Omental fat pad (tissue), 4 donors: ENCODE measurements around the gene EFCAB12. TPM values are rescaled to one million over a fixed set of nuclear protein-coding genes. Genes with fewer than 3 reads are reported as not detected.

Experiments used
- ATAC-seq: fragments of 150-250 bp; one replicate; pipeline ENCODE4 v1.9.1; 2016; ENCODE audit warnings: mild to moderate bottlenecking, moderate library complexity; ENCODE audit not compliant: low FRiP score
- DNase-seq: peaks from one replicate; pipeline ENCODE4 v3.0.0-alpha.2; 2019; ENCODE audit warnings: low spot score
- total RNA-seq, 4 donors: library from RNA; depleted of rRNA; stranded (reverse); fragments of >200 nt; gene quantifications; one replicate each; pipeline ENCODE4 v1.1.0, GENCODE V29; 2016
- TF ChIP-seq, protein P1 (sequence below), 3 donors: fragments of 450-650 bp; IDR thresholded peaks; one replicate each; pipeline ENCODE4 v1.5.1; 2016 to 2017; ENCODE audit warnings: antibody characterized with exemption in 3 of 3, mild to moderate bottlenecking in 3 of 3, moderate library complexity in 2 of 3

EFCAB12 gene
- total RNA-seq, 4 donors from 2014 or later, result 0.24 to 2.8 (median 1.0) TPM

DNA sequence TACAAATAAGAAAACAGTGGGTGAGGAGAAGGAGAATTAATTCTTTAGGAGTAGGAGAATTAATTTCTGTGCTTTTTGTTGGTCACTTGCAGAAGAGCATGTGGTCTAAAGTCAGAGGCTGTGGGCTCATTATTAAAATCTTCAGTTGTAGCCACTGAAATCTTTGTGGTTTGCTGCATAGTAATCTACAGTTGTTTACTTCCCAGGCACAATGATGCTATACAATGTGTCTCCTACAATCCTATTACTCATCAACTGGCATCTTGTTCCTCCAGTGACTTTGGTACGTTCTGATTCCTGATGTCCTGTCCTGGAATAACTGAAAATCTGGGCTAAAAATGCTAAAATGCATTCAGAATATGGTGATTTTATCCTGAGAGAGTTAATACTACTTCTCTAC is 32.6 kb upstream of the EFCAB12 start:
- DNase-seq, result no peak
- ATAC-seq, result no peak
- TF ChIP-seq, protein P1, sequence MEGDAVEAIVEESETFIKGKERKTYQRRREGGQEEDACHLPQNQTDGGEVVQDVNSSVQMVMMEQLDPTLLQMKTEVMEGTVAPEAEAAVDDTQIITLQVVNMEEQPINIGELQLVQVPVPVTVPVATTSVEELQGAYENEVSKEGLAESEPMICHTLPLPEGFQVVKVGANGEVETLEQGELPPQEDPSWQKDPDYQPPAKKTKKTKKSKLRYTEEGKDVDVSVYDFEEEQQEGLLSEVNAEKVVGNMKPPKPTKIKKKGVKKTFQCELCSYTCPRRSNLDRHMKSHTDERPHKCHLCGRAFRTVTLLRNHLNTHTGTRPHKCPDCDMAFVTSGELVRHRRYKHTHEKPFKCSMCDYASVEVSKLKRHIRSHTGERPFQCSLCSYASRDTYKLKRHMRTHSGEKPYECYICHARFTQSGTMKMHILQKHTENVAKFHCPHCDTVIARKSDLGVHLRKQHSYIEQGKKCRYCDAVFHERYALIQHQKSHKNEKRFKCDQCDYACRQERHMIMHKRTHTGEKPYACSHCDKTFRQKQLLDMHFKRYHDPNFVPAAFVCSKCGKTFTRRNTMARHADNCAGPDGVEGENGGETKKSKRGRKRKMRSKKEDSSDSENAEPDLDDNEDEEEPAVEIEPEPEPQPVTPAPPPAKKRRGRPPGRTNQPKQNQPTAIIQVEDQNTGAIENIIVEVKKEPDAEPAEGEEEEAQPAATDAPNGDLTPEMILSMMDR (IDR thresholded peaks at IDR 0.05), result no peak

DNA sequence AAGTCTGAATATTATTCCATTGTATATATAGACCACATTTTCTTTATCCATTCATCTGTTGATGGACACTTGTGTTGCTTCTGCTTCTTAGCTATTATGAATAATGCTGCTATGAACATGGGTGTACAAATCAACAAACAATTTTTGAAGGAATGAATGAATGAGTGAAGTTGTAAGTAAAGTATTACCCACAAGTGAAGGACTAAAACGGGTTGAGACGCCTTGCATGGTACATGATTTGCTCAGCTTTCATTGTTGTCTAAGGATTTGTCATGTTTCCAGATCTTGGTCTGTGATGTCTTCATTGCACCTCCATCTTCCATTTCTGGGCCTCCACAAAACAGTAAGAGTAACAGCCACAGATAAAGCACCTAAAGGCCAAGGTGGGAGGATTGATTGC is 32.1 kb upstream of the EFCAB12 start:
- TF ChIP-seq, protein P1 (IDR thresholded peaks at IDR 0.05), result no peak
- DNase-seq (no peak), ATAC-seq (no peak)

DNA sequence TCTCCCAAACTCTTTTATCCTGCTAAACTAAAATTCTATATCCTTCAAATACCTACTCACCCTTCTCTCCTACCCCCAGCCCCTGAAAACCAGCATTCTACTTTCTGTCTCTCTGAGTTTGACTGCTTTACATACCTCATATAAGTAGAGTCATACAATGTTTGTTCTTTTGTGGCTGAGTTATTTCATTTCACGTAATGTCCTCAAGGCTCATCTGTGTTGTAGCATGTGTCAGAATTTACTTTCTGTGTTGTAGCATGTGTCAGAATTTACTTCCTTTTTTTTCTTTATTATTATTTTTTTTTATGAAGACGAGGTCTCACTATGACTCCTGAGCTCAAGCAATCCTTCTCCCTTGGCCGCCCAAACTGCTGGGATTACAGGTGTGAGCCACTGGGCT is 31.7 kb upstream of the EFCAB12 start:
- TF ChIP-seq, protein P1 (IDR thresholded peaks at IDR 0.05), result no peak
- DNase-seq (no peak), ATAC-seq (no peak)

DNA sequence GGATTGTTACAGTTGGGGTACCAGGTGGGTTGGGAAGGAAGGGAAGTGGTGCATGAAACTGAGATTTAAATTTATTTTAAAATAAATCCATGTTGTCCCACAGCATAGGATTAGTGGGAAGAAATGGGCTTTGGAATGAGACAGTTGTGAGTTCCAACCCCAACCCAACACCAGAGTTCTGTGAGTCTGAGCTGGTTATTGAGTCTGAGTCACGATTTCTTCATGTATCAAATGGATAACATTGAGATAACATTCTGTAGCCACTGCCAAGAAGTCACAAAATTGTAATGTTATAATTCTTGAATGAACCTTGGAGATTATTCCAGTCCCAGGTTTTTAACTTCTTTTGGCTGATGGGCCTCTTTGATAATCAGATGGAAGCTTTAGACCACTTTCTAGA is 25.3 kb upstream of the EFCAB12 start:
- TF ChIP-seq, protein P1 (IDR thresholded peaks at IDR 0.05), result no peak
- ATAC-seq, result no peak
- DNase-seq, result no peak

DNA sequence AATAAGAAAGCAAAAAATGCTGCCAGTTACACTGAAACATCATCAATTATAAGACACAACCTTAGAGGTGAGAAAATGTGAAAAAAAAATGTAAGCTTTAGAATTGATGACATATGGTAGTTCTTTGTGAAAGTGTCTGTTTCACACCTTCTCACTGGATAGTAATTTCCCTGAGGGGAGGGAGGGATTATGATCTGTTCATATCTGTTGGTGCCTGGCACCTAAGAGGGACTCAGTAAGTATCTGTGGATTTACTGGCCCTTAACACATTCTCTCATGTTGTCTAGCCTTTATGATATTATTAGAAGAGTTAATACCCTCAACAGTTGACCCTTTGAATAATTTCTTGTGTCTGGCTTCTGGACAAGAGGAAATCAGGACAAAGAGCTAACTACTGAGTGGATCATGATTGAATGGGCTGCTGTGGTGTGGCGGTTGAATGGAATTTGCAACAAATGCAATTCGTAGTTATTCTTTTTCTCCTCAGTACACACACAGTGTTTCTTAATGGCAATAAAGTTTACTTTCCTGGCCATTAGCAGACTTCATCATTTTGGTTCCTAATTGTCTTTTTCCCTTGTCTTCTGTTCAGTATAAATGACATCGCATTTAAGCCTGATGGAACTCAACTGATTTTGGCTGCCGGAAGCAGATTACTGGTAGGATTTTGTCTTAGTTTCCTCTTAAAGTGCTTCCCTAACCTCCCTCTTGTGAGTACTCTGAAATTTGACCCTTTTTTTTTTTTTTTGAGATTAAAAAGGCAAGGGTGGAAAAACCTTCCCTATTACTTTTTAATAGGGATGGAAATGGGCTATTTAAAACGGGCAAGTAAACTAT is 21.1 kb upstream of the EFCAB12 start:
- ATAC-seq (no peak), DNase-seq (no peak)
- TF ChIP-seq, protein P1 (IDR thresholded peaks at IDR 0.05), result no peak

DNA sequence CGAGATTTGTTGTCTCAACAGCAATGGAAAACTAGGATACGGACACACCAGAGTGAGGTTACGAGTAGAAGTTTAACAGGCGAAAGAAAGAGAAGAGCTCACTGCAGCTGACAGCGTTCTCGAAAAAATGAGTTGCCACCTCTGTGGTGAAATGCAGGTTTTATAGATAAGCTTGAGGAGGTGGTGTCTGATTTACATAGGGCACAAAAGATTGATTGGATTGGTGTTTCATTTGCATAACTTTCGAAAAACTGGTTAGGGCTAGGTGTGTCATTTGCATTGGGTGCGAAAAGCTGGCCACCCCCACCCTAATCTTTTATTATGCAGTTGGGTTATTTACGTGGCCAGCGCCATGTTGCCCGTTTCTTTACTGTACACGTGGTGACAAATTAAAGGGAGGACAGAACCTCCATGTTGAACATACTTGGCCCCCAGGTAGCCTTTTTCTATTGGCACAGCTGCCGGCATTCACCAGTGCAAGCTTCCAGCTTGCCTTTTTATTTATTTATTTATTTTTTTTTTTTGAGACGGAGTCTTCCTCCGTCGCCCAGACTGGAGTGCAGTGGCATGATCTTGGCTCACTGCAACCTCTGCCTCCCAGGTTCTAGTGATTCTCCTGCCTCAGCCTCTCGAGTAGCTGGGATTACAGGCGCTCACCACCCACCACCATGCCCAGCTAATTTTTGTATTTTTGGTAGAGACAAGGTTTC is 19.9 kb upstream of the EFCAB12 start:
- TF ChIP-seq, protein P1 (IDR thresholded peaks at IDR 0.05), result no peak
- no peak for DNase-seq
- no peak for ATAC-seq
